ENCODE results near the gene IL36B.

Gene IL36B

DNA sequence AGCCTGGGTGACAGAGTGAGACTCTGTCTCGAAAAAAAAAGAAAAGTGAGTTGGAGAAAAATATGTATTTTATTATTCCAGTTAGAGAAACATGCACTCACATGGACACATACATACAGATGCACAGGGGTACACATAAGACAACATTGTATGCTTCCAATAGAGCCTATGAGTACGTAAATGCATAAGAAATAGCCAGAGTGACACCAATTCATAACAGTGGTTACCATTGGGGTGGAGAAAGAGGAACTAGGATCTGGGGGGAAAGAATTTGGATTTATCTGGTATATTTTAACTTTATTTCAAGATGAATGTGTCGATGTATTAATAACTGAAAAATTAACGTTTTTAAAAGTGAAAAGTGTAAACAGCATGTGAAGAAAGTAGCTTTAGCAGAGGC lies 31.4 kb downstream of the IL36B start:
- TF ChIP-seq, protein P1, sequence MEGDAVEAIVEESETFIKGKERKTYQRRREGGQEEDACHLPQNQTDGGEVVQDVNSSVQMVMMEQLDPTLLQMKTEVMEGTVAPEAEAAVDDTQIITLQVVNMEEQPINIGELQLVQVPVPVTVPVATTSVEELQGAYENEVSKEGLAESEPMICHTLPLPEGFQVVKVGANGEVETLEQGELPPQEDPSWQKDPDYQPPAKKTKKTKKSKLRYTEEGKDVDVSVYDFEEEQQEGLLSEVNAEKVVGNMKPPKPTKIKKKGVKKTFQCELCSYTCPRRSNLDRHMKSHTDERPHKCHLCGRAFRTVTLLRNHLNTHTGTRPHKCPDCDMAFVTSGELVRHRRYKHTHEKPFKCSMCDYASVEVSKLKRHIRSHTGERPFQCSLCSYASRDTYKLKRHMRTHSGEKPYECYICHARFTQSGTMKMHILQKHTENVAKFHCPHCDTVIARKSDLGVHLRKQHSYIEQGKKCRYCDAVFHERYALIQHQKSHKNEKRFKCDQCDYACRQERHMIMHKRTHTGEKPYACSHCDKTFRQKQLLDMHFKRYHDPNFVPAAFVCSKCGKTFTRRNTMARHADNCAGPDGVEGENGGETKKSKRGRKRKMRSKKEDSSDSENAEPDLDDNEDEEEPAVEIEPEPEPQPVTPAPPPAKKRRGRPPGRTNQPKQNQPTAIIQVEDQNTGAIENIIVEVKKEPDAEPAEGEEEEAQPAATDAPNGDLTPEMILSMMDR (IDR thresholded peaks at IDR 0.05; ENCODE audit: borderline replicate concordance, insufficient read depth, low read depth, low read length) = no peak
- no peak overlapping the region for H3K4me3 ChIP-seq (ENCODE audit: low read depth, low read length)

- TF ChIP-seq, protein P1 (IDR thresholded peaks at IDR 0.05; ENCODE audit: borderline replicate concordance, insufficient read depth, low read depth, low read length) = no peak
- H3K4me3 ChIP-seq (ENCODE audit: low read depth, low read length) = no peak overlapping the region
Measured at GRCh38 chr2:113018509-113018908, 34.2 kb downstream of the IL36B start.

- H3K4me3 ChIP-seq (ENCODE audit: low read depth, low read length) = no peak overlapping the region
- TF ChIP-seq, protein P1 (IDR thresholded peaks at IDR 0.05; ENCODE audit: borderline replicate concordance, insufficient read depth, low read depth, low read length) = no peak
Measured at GRCh38 chr2:113015655-113016054, 37.0 kb downstream of the IL36B start.

GRCh38 chr2:113015042-113015441 lies 37.6 kb downstream of the IL36B start:
- no peak overlapping the region for H3K4me3 ChIP-seq (ENCODE audit: low read depth, low read length)
- TF ChIP-seq, protein P1 (IDR thresholded peaks at IDR 0.05; ENCODE audit: borderline replicate concordance, insufficient read depth, low read depth, low read length) = no peak

DNA sequence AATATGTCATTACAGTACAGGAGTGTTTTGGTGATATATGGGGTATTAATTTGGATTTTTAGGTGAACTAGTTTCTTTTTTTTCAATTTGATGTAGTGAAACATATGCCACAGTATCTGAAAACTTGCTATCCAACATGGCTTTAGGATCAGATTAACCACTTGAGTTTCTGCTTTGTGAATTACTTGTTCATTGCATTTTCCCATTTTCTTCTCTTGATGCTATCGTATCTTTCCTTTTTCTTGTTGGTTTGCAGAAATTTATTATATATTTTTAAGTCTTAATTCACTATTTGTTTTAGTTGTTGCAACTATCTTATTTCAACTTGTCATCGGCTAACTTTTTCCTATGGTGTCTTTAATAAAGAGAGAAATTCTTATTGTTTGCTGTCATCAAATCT lies 38.6 kb downstream of the IL36B start:
- TF ChIP-seq, protein P1 (IDR thresholded peaks at IDR 0.05; ENCODE audit: borderline replicate concordance, insufficient read depth, low read depth, low read length) = no peak

DNA sequence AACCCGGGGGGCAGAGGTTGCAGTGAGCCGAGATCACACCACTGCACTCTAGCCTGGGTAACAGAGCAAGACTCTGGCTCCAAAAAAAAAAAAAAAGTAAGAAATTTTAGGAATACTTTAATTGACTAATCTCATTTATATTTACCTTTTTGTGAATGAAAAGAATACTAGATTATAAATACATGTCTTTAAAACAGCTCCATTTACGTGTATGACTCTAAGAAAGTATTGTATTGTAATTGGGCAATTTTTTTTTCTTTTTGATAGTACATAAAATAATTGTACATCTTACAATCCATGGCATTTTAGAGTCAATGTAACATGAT lies 39.4 kb downstream of the IL36B start:
- no peak overlapping the region for H3K4me3 ChIP-seq (ENCODE audit: low read depth, low read length)
- TF ChIP-seq, protein P1 (IDR thresholded peaks at IDR 0.05; ENCODE audit: borderline replicate concordance, insufficient read depth, low read depth, low read length) = no peak

More for the DNA sequence above, 38.6 kb downstream of the IL36B start:
- no peak overlapping the region for H3K4me3 ChIP-seq (ENCODE audit: low read depth, low read length)

DNA sequence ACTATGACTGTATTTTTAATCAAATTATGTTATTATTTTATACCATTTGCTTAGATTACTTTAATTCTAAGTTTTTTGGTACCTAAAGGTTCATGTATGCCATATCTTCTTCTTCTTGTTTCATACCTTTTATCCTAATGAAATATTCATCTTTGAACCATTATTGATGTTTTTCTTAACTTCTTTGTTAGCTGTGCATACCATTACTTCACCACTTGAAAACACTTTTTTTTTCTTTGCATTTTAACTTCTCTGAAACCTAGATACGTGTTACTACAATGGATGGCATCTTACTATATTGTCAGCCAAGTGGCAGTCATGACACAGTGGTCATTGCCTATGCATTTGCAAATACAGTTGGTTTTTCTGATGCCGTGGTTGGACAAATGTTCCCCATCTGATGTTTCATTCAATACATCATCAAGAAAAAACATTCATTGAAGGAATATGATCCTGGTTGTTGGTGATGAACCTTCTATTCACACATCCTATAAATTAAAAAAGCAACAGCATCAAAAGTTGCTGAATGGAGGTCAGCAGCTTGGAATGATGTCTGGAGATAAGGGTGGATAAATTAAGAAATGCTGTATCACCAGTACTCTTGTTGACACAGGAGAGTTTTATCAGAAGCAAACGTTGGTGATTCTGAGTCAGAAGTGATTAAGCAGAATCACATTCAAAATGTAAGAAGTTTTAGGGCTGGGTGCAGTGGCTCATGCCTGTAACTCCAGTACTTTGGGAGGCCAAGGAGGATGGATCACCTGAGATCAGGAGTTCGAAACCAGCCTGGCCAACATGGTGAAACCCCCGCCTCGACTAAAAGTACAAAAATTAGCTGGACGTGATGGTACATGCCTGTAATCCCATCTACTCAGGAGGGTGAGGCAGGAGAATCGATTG lies 40.0 kb downstream of the IL36B start:
- H3K4me3 ChIP-seq (ENCODE audit: low read depth, low read length) = no peak overlapping the region
- TF ChIP-seq, protein P1 (IDR thresholded peaks at IDR 0.05; ENCODE audit: borderline replicate concordance, insufficient read depth, low read depth, low read length) = no peak
